HCT116 (cell line): ENCODE measurements around the gene TRPC1.

ENCODE experiments used
- CTCF ChIP-seq, 3 experiments: fragments of 200-600 bp in 1 of 3; sonication (generic) in 1 of 3; IDR thresholded peaks in 2 of 3; conservative IDR thresholded peaks in 1 of 3; 2 replicates each; pipeline ENCODE4 v1.5.1; 2012 to 2017; ENCODE audit warnings: low read depth in 2 of 3, low read length in 2 of 3, antibody characterized with exemption in 1 of 3, borderline replicate concordance in 1 of 3, control low read depth in 1 of 3, mild to moderate bottlenecking in 1 of 3, mixed read lengths in 1 of 3, mixed run types in 1 of 3, moderate library complexity in 1 of 3; ENCODE audit not compliant: insufficient read depth in 1 of 3
- EGR1 ChIP-seq: IDR thresholded peaks from 2 replicates; pipeline ENCODE4 v1.6.1; 2012; ENCODE audit warnings: low read depth
- EZH2 ChIP-seq: fragments of 200-600 bp; sonication (generic); IDR thresholded peaks from 2 replicates; pipeline ENCODE4 v1.6.1; 2017; ENCODE audit warnings: antibody characterized with exemption, mixed run types
- EZH2phosphoT487 ChIP-seq: fragments of 200-600 bp; IDR thresholded peaks from 2 replicates; pipeline ENCODE4 v1.6.1; 2018; ENCODE audit warnings: antibody characterized with exemption, borderline replicate concordance
- POLR2A ChIP-seq: IDR thresholded peaks from 2 replicates; pipeline ENCODE4 v1.7.0; 2011; ENCODE audit warnings: borderline replicate concordance; ENCODE audit not compliant: insufficient read depth, insufficient read length; ENCODE audit errors: extremely low read depth
- REST ChIP-seq: IDR thresholded peaks from 2 replicates; pipeline ENCODE4 v1.6.1; 2012; ENCODE audit warnings: low read depth
- TF ChIP-seq, protein P1 (sequence below): IDR thresholded peaks from 2 replicates; pipeline ENCODE4 v1.6.1; 2011; ENCODE audit warnings: mild to moderate bottlenecking, low read length, moderate library complexity; ENCODE audit not compliant: insufficient replicate concordance; ENCODE audit errors: extremely low read depth

GRCh38 chr3:142691527-142691926 lies 32.3 kb upstream of the TRPC1 start:
- TF ChIP-seq CTCF (IDR thresholded peaks at IDR 0.05 in 2 of 3, conservative IDR thresholded peaks at IDR 0.05 in 1 of 3; ENCODE audit: borderline replicate concordance in 1 of 3, insufficient read depth in 1 of 3, low read depth in 2 of 3, low read length in 2 of 3) (no peak), EZH2phosphoT487 (no peak), EZH2 (no peak), POLR2A (no peak), REST (no peak), EGR1 (no peak)
- TF ChIP-seq, protein P1, sequence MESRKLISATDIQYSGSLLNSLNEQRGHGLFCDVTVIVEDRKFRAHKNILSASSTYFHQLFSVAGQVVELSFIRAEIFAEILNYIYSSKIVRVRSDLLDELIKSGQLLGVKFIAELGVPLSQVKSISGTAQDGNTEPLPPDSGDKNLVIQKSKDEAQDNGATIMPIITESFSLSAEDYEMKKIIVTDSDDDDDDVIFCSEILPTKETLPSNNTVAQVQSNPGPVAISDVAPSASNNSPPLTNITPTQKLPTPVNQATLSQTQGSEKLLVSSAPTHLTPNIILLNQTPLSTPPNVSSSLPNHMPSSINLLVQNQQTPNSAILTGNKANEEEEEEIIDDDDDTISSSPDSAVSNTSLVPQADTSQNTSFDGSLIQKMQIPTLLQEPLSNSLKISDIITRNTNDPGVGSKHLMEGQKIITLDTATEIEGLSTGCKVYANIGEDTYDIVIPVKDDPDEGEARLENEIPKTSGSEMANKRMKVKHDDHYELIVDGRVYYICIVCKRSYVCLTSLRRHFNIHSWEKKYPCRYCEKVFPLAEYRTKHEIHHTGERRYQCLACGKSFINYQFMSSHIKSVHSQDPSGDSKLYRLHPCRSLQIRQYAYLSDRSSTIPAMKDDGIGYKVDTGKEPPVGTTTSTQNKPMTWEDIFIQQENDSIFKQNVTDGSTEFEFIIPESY, result no peak
